Fibroblast of the aortic adventitia (primary cell): ENCODE data around the gene ELAVL2. TPM values are rescaled to one million over a fixed set of nuclear protein-coding genes. Genes with fewer than 3 reads are reported as not detected.

Source experiments
- DNase-seq: peaks from one replicate; pipeline ENCODE4 v3.0.0-alpha.2; 2010; ENCODE audit warnings: low read depth
- H3K4me3 ChIP-seq: 2 replicates; pipeline ENCODE4 v1.5.1; 2011; ENCODE audit warnings: low read depth, mild to moderate bottlenecking, control low read depth, low read length, moderate library complexity
- total RNA-seq: library from RNA; depleted of rRNA; stranded (reverse); fragments of >200 nt; gene quantifications from 2 replicates; pipeline ENCODE4 v1.2.3, GENCODE V29; 2012; ENCODE audit warnings: low replicate concordance
- TF ChIP-seq, protein P1 (sequence below): IDR thresholded peaks from 2 replicates; pipeline ENCODE4 v1.5.1; 2011; ENCODE audit warnings: mild to moderate bottlenecking, low read length, control low read depth, inconsistent platforms; ENCODE audit not compliant: insufficient read depth

ELAVL2 gene
- total RNA-seq, 1 donor = 0.81 TPM

GRCh38 chr9:23825700-23826099, 340 bp downstream of the ELAVL2 start:
- peak; percentile 4 for DNase-seq
- TF ChIP-seq, protein P1, sequence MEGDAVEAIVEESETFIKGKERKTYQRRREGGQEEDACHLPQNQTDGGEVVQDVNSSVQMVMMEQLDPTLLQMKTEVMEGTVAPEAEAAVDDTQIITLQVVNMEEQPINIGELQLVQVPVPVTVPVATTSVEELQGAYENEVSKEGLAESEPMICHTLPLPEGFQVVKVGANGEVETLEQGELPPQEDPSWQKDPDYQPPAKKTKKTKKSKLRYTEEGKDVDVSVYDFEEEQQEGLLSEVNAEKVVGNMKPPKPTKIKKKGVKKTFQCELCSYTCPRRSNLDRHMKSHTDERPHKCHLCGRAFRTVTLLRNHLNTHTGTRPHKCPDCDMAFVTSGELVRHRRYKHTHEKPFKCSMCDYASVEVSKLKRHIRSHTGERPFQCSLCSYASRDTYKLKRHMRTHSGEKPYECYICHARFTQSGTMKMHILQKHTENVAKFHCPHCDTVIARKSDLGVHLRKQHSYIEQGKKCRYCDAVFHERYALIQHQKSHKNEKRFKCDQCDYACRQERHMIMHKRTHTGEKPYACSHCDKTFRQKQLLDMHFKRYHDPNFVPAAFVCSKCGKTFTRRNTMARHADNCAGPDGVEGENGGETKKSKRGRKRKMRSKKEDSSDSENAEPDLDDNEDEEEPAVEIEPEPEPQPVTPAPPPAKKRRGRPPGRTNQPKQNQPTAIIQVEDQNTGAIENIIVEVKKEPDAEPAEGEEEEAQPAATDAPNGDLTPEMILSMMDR = no peak
- peak overlapping the region; percentile 65 for H3K4me3 ChIP-seq

DNA sequence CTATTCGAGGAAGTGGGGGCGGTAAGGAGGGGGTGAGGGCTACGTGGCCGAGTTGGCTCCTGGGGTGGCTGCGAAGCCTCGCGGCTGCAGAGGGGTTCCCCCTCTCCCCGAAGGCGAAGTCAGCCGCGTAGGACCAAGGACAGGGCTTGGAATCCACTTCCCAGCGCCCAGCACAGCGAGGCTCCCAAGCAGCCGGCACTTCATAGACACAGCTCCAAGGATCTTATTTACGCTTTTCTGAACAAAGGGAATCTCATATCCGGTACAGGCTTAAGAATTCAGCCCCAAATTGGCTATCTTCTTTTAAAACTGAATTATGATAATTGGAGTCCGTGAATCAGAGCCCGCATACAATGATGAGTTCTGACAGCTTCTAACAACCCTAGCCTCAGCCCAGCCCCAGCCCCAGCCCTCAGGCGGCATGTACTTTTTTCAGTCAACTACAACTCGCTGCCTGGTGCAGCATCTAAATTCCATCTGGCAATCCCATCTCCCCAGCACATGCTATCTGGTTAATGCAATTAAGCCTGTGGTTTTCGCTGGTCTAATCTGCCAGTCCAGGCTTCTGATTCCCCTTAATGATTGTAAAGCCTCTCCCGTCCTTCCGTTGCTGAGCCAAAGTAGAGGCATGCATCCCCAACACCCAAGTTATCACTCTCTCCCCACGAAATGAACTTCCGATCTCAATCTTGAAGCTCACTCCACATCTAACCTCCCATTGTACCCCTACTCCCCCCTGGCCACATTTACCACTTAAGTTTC, 1.0 kb downstream of the ELAVL2 start:
- TF ChIP-seq, protein P1 = no peak
- peak overlapping the region; percentile 65 for H3K4me3 ChIP-seq
- peak; percentile 0 for DNase-seq

GRCh38 chr9:23823986-23824829, 1.8 kb downstream of the ELAVL2 start:
- DNase-seq = no peak
- no peak overlapping the region for H3K4me3 ChIP-seq
- TF ChIP-seq, protein P1 = no peak

GRCh38 chr9:23823269-23823668, 2.8 kb downstream of the ELAVL2 start:
- TF ChIP-seq, protein P1 = no peak
- DNase-seq = no peak
- H3K4me3 ChIP-seq = no peak overlapping the region

DNA sequence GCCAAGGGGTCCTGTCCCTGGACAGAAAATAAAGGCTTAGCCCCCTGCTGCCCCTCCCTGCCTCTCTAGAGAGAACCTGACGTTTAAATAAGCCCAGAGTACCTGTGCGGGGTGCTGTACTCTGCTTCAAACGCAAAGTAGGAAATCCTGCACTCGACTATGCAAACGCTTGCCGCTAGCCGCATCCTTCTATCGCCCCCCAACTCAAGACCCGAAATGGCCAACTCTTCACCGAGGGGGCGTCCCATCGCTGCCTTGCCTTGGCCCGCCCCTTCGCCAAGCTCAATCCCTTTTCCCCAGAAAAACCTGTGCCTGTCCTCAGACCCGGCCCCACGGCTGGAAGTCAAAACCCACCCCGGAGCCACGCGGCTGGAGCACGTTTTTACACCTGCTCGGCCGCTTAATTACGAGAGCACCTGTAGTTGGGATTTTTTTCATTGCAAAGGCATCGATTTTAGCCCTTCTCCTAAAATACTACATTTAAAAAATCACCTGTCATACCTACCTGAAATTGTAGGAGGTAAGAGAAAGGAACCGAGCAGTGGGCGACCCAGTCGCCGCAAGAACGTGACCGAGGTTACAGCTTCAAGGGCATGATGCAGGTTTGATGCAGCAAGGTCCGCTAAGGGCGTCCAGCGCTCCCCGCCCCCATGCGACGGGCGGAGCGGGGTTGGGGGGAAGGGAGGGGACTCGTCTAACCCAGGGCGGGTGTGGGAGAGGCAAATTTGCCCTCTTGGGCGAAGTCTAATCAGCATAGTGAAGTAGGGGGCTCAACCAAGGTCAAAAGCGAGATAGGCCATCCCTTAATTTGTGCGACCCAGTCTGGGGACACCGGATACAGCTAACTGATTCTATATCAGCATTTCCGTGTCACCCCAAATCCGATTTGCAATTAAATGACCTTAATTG, 3.5 kb downstream of the ELAVL2 start:
- TF ChIP-seq, protein P1 = no peak
- DNase-seq = no peak
- no peak overlapping the region for H3K4me3 ChIP-seq

- TF ChIP-seq, protein P1 = no peak
- DNase-seq = no peak
- H3K4me3 ChIP-seq = no peak overlapping the region
These were observed 4.5 kb downstream of the ELAVL2 start for GRCh38 chr9:23821375-23822181.
